ENCODE data around the gene ARHGAP22.

Gene ARHGAP22

DNA sequence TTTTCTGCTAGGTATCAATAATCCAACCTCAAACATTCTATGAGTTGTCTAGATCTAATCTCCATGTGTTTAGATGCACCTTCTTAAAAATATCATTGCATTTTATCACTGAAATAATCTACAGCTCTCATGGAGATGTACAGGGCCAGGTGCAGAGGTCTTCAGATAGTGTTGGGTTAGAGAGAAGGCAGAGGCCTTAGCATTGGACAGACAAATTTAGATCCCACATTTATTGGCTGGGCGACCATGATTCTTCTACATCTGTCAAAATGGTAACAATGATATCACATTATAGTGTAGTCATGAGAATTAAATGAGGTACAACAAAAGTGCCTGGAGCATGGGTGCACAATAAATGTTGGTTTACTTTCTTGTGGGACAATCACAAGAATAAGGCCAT, 3.1 kb downstream of the ARHGAP22 start:
- no peak for FAIRE-seq
- DNase-seq (ENCODE audit: insufficient read length, low spot score), result no peak
- TF ChIP-seq TAF1 (IDR thresholded peaks at IDR 0.05; ENCODE audit: low read depth, low read length) (no peak), POU2F2 (IDR thresholded peaks at IDR 0.05; ENCODE audit: low read depth, low read length) (no peak), POLR2A (IDR thresholded peaks at IDR 0.05; ENCODE audit: low read depth, low read length) (no peak), POLR2AphosphoS5 (IDR thresholded peaks at IDR 0.05; ENCODE audit: low read depth, low read length) (no peak), PAX5 (IDR thresholded peaks at IDR 0.05; ENCODE audit: insufficient read depth, low read length, severe bottlenecking) (no peak), SPI1 (IDR thresholded peaks at IDR 0.05; ENCODE audit: low read depth, low read length) (no peak)

- DNase-seq (ENCODE audit: insufficient read length, low spot score), result no peak
- TF ChIP-seq TAF1 (IDR thresholded peaks at IDR 0.05; ENCODE audit: low read depth, low read length), result no peak
- no peak for TF ChIP-seq POLR2AphosphoS5 (IDR thresholded peaks at IDR 0.05; ENCODE audit: low read depth, low read length)
- no peak for TF ChIP-seq PAX5 (IDR thresholded peaks at IDR 0.05; ENCODE audit: insufficient read depth, low read length, severe bottlenecking)
- TF ChIP-seq POU2F2 (IDR thresholded peaks at IDR 0.05; ENCODE audit: low read depth, low read length), result no peak
- FAIRE-seq, result no peak
Measured at GRCh38 chr10:48600645-48601505, 4.0 kb downstream of the ARHGAP22 start.

DNA sequence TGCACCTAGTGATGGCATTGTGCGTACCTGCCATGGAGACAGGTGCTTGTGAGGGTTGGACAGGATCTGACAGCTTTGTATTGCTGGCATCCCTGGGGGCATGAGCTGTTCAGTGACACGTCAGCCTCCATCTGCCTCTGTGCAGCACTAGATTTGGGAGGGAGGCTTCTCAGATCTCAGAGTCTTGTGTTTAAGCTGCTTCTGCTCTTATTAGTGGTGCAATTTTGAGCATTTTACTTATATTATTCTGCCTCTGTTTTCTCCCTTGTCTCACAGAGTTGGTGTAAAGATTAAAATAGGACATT, 5.1 kb downstream of the ARHGAP22 start:
- DNase-seq (ENCODE audit: insufficient read length, low spot score) (no peak), FAIRE-seq (no peak)
- TF ChIP-seq POLR2AphosphoS5 (IDR thresholded peaks at IDR 0.05; ENCODE audit: low read depth, low read length) (no peak), PAX5 (IDR thresholded peaks at IDR 0.05; ENCODE audit: insufficient read depth, low read length, severe bottlenecking) (no peak), POU2F2 (IDR thresholded peaks at IDR 0.05; ENCODE audit: low read depth, low read length) (no peak), SPI1 (IDR thresholded peaks at IDR 0.05; ENCODE audit: low read depth, low read length) (no peak), TAF1 (IDR thresholded peaks at IDR 0.05; ENCODE audit: low read depth, low read length) (no peak), POLR2A (IDR thresholded peaks at IDR 0.05; ENCODE audit: low read depth, low read length) (no peak)

- DNase-seq (ENCODE audit: insufficient read length, low spot score), result no peak
- no peak for TF ChIP-seq PAX5 (IDR thresholded peaks at IDR 0.05; ENCODE audit: insufficient read depth, low read length, severe bottlenecking)
- no peak for TF ChIP-seq POLR2A (IDR thresholded peaks at IDR 0.05; ENCODE audit: low read depth, low read length)
- TF ChIP-seq POU2F2 (IDR thresholded peaks at IDR 0.05; ENCODE audit: low read depth, low read length), result no peak
- no peak for TF ChIP-seq POLR2AphosphoS5 (IDR thresholded peaks at IDR 0.05; ENCODE audit: low read depth, low read length)
- no peak for TF ChIP-seq TAF1 (IDR thresholded peaks at IDR 0.05; ENCODE audit: low read depth, low read length)
- TF ChIP-seq SPI1 (IDR thresholded peaks at IDR 0.05; ENCODE audit: low read depth, low read length), result no peak
- FAIRE-seq, result no peak
Measured at GRCh38 chr10:48598936-48599829, 5.7 kb downstream of the ARHGAP22 start.

DNA sequence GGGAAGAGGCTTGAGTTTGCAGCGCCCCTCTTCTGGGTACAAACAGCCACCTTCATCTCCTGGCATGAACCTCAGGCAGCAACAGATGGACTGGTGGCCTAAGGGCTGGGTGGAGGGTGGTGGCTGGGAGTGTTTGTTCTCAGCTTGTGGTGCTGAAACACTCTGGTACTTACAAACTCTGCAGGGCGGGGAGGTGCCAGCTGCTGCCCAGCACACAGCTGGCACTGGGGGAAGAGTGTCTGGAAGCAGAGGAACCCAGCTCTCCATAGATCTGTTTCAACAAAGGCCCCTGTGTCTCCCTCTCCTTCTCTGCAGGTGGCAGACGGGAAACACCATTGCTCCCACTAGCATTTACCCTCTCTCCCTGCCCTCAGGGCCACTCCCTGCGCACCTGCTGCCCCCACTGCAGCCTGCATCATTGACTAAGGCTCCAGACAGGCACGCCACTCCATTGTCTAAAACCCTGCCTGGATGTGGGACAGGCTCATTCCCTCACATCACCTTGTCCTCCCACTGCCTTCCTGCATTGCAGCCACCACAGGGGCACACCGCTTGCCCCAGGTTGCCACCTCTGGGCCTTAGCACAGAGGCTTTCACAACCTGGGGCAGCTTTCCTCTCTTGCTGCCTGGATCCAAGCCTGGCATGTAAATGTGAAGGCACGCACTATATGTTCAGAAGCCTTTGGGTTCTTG, 6.5 kb downstream of the ARHGAP22 start:
- no peak for FAIRE-seq
- no peak for DNase-seq (ENCODE audit: insufficient read length, low spot score)
- TF ChIP-seq POU2F2 (IDR thresholded peaks at IDR 0.05; ENCODE audit: low read depth, low read length) (no peak), TAF1 (IDR thresholded peaks at IDR 0.05; ENCODE audit: low read depth, low read length) (no peak), PAX5 (IDR thresholded peaks at IDR 0.05; ENCODE audit: insufficient read depth, low read length, severe bottlenecking) (no peak), SPI1 (IDR thresholded peaks at IDR 0.05; ENCODE audit: low read depth, low read length) (no peak), POLR2AphosphoS5 (IDR thresholded peaks at IDR 0.05; ENCODE audit: low read depth, low read length) (no peak), POLR2A (IDR thresholded peaks at IDR 0.05; ENCODE audit: low read depth, low read length) (no peak)

GRCh38 chr10:48595539-48595932, 9.3 kb downstream of the ARHGAP22 start:
- TF ChIP-seq PAX5 (IDR thresholded peaks at IDR 0.05; ENCODE audit: insufficient read depth, low read length, severe bottlenecking) (no peak), POLR2A (IDR thresholded peaks at IDR 0.05; ENCODE audit: low read depth, low read length) (no peak), SPI1 (IDR thresholded peaks at IDR 0.05; ENCODE audit: low read depth, low read length) (no peak), TAF1 (IDR thresholded peaks at IDR 0.05; ENCODE audit: low read depth, low read length) (no peak), POU2F2 (IDR thresholded peaks at IDR 0.05; ENCODE audit: low read depth, low read length) (no peak), POLR2AphosphoS5 (IDR thresholded peaks at IDR 0.05; ENCODE audit: low read depth, low read length) (no peak)

DNA sequence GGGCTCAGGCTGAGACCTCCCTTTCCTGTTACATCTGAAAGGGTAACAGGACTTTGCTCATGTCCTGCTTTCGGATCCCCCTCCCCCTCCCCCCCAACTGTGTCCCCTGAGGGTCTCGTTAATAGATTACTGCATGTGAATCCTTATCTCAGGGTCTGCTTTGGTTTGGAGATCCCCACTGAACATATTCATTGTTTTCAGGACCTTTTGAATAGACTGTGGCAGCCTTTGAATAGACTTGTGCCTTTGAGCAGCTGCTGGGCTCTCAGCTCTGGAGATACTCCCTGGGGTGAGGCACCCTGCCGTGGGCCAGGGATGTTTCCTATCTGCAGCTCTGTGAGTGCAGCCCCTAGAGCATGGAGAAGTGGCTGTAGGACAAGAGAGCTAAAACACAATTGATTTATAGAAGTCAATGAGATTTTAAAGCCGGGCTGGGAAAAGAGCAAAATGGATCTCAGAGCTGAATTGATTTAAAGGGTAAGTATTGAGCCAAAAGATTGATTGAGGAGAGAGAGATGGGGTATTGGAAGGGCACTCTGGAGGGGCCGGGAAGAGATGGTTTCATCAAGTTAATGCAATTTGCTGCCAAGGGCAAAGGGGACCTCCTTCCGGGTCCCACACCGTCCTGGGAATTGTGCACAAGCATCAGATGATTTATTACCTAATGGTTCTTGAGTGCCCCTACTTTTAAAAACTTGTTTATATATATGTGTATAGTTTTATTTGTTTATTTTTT, 9.9 kb downstream of the ARHGAP22 start:
- no peak for FAIRE-seq

More at GRCh38 chr10:48595539-48595932, 9.3 kb downstream of the ARHGAP22 start:
- no peak for DNase-seq (ENCODE audit: insufficient read length, low spot score)
- FAIRE-seq, result no peak

DNA sequence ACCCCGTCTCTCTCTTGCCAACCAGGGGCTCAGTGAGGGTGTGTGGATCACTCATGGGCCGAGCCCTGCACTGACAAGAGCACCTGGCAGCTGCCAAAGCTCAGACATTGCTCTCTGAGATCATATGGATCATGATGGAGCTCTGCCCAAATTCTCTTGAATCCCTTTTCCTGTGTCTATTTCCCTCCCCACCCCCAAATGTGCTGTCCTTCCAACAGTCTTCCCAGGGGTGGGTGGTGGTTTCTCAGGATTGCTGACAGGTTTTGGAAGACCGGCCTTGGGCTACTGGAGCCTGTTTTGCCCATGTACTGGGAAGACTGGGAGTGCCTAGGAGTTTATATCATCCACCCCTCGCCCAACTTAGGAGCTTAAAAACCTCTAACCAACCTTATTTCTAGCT, 10.5 kb downstream of the ARHGAP22 start:
- TF ChIP-seq POU2F2 (IDR thresholded peaks at IDR 0.05; ENCODE audit: low read depth, low read length), result no peak
- no peak for TF ChIP-seq SPI1 (IDR thresholded peaks at IDR 0.05; ENCODE audit: low read depth, low read length)
- no peak for TF ChIP-seq TAF1 (IDR thresholded peaks at IDR 0.05; ENCODE audit: low read depth, low read length)
- no peak for TF ChIP-seq PAX5 (IDR thresholded peaks at IDR 0.05; ENCODE audit: insufficient read depth, low read length, severe bottlenecking)
- no peak for TF ChIP-seq POLR2A (IDR thresholded peaks at IDR 0.05; ENCODE audit: low read depth, low read length)
- no peak for TF ChIP-seq POLR2AphosphoS5 (IDR thresholded peaks at IDR 0.05; ENCODE audit: low read depth, low read length)
- no peak for FAIRE-seq
- DNase-seq (ENCODE audit: insufficient read length, low spot score), result no peak

More for the DNA sequence above, 9.9 kb downstream of the ARHGAP22 start:
- no peak for TF ChIP-seq POLR2AphosphoS5 (IDR thresholded peaks at IDR 0.05; ENCODE audit: low read depth, low read length)
- TF ChIP-seq POU2F2 (IDR thresholded peaks at IDR 0.05; ENCODE audit: low read depth, low read length), result no peak
- no peak for TF ChIP-seq POLR2A (IDR thresholded peaks at IDR 0.05; ENCODE audit: low read depth, low read length)
- no peak for TF ChIP-seq SPI1 (IDR thresholded peaks at IDR 0.05; ENCODE audit: low read depth, low read length)
- DNase-seq (ENCODE audit: insufficient read length, low spot score), result no peak
